HG03457 (cell line): Measurements from ENCODE around the gene GATA1.
"Not testable (repeated sequence)": the region's sequence is repeated elsewhere in the genome, so short reads cannot be mapped to it uniquely, and the experiment has no call there.

Source experiments
- ATAC-seq: cut with Tn5 transposase; IDR thresholded peaks from one replicate; pipeline ENCODE4 v1.9.1; 2021; ENCODE audit warnings: moderate number of reproducible peaks; ENCODE audit not compliant: unreplicated experiment

The GATA1 gene

GRCh38 chrX:48806081-48806480 is 19.7 kb downstream of the GATA1 start:
- ATAC-seq: no peak

GRCh38 chrX:48813644-48814043 is 27.3 kb downstream of the GATA1 start:
- no peak for ATAC-seq

- no peak for ATAC-seq
Observed at GRCh38 chrX:48814722-48815121, 28.3 kb downstream of the GATA1 start.

- no peak for ATAC-seq
Observed at GRCh38 chrX:48815266-48815665, 28.9 kb downstream of the GATA1 start.

- no peak for ATAC-seq
Observed at GRCh38 chrX:48816014-48816810, 29.8 kb downstream of the GATA1 start.

DNA sequence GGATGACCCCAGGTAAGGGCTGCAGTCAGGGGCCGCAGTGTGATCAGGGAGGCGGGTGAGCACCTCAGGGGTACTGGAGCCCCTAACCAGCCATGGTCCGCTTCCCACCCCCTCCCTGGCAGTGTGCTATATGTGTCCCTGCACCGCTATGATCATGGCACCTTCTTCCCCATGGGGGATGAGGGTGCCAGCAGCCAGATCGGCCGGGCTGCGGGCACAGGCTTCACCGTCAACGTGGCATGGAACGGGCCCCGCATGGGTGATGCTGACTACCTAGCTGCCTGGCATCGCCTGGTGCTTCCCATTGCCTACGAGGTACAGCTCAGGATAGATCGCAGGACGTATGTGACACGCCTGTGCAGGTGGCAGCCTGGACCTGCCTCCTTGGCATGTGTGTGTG is 31.7 kb downstream of the GATA1 start:
- no peak for ATAC-seq

DNA sequence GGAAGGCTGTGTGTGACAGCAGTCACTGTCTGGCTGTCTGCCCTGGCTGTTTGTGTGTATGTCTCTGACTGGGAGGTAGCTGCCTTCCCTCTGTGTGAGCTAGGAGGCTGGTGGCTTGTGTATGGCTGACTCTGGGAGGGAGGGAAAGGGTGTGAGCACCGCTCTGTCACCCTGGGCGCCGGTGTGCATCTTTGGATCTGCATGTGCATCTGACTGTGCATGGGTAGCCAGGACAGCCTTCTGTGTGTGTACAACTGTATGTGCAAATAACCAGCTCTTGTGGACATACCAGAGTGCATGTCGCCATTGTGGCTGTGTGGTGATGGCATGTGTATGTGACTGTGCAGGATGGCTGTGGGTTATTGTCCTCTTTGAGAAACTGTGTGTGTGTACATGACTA is 32.5 kb downstream of the GATA1 start:
- no peak for ATAC-seq

- ATAC-seq: not testable (repeated sequence)
Observed at GRCh38 chrX:48819394-48819793, 33.0 kb downstream of the GATA1 start.

GRCh38 chrX:48823053-48823452 is 36.7 kb downstream of the GATA1 start:
- ATAC-seq: no peak

DNA sequence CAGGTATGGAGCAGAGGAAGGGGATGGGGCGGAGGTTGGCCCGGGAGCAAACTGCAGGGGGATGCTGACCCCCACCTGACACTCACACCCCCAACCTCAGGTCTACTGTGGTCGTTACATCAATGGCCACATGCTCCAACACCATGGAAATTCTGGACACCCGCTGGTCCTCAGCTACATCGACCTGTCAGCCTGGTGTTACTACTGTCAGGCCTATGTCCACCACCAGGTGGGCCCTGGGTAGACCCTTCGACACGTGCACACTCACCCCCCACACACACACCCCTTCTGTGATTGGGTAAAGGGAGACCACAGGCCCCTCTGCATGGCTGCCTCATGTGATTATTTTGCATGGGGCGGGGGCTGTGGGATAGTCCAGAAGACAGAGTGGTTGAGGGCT is 37.7 kb downstream of the GATA1 start:
- ATAC-seq: no peak

GRCh38 chrX:48826135-48826875 is 39.9 kb downstream of the GATA1 start, which contains the start of gene ERAS:
TSS of gene ERAS (plus strand) at chrX:48826513. CDS start at chrX:48829124, 2,611 bp downstream.
- ATAC-seq: no peak

GRCh38 chrX:48826876-48827653 is 40.7 kb downstream of the GATA1 start:
- ATAC-seq: no peak

GRCh38 chrX:48827654-48827968 is 41.2 kb downstream of the GATA1 start:
- no peak for ATAC-seq

GRCh38 chrX:48829016-48829735 is 42.8 kb downstream of the GATA1 start:
- ATAC-seq: no peak

DNA sequence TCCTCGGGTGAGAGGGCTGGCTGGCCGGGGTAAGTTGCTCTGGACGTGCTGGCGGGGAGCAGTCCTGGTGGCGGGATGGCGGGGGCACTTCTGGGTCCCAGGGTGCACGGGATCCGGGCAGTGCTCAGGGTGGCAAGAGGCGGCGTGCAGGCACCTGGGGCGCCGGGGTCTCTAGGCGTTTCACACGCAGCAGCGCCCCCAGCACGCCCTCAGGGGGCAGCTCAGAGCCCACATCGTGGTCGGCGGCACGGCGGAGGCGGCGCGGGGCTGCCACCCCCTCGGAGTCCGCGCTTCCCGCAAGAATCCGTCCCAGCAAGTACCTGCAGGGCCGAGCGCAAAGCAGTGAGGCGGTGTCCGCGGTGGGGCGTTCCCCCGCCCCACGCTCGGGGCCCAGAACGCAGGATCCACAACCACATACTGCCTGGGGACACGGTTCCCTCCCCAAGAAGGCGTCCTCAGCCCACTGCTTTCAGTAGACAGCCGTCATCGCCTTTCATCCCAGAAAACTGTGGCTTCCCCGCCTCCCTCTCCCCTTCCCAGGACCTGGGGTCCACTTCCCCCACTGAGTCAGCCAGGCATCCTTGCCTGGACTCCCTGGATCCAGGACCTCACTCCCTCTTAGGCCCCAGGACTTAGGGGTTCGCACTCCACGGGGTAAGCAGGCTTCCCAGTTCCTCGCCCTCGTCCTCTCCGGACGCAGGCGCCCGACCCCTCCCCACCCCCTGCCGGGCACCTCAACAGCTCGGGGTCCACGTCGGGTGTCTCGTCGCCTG is 44.9 kb downstream of the GATA1 start:
- ATAC-seq: no peak

DNA sequence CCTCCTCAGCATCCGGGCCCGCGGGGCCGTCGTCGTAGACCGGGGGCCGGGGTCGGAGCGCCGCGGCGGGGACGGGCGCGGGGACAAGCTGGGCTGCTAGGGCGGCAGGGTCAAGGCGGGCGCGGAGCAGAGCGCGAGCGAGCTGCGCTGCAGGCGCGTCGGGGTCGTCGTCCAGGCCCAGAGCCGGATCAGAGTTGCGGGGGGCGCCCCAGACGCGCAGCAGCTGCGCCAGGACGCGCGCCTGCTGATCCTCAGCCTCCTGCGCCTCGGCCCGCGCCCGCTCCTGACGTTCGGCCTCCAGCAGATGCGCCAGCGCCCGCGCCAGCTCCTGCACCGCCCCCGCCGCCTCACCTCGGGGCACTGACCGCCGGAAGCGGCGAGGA is 45.5 kb downstream of the GATA1 start:
- ATAC-seq: no peak

- no peak for ATAC-seq
Observed at GRCh38 chrX:48833542-48834138, 47.2 kb downstream of the GATA1 start.

- ATAC-seq: no peak
Observed at GRCh38 chrX:48834383-48834709, 48.0 kb downstream of the GATA1 start.

DNA sequence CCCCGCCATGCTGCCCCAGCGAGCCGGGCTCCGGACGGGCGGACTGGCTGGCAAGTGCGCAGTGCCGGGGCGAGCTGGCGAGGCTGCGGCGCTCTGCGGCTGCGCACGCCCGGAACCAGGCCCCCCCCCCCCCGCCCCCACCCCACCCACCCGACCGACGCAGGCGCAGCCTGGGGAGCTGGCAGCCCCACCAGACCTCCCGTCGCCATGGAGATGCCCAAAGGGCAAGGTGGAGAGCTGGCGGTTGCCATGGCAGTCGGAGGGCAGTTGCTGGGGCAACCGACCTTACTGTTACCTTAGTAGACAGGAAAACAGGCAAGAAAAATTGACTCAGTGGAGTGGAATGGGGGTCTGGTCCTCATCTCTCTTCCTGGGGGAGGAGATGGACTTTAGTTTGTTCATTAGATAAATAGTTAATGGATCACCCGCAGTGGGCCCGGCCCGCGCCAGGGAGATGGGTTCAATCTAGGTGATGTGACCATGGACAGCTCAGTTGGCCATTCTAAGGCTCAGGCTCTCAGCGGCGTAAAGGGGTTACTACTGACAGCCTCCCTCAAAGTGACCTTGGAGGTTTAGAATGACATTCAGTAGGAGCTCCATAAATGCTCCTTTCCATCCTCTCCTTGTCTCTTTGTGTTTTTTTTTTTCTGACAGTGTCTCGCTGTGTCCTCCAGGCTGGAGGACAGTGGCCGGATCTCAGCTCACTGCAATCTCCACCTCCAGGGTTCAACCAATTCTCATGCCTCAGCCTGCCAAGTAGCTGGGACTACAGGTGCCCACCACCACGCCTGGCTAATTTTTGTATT is 49.3 kb downstream of the GATA1 start, which contains the start of gene PCSK1N:
TSS of gene PCSK1N (minus strand) at position 87 of the 806 bp plus-strand sequence. CDS start at position 9, 78 bp downstream.
- no peak for ATAC-seq
